Measurements from ENCODE around the gene SPOCK1. TPM values are rescaled to one million over a fixed set of nuclear protein-coding genes. Genes with fewer than 3 reads are reported as not detected.

The SPOCK1 gene
- total RNA-seq, 2 donors from 2014 or later: not detected

GRCh38 chr5:137385064-137385463 is 114.1 kb downstream of the SPOCK1 start:
- Mint-ChIP-seq H3K27ac (no peak overlapping the region), H3K4me3 (no peak overlapping the region), H3K36me3 (ENCODE audit: low read depth) (no peaks in the 10 kb centered on the region), H3K4me1 (no peaks in the 10 kb centered on the region), H3K9me3 (peaks cover 10% of the 10 kb centered on the region), H3K27me3 (peaks cover 5% of the 10 kb centered on the region)
- no peak for ATAC-seq (replicated peaks)

- Mint-ChIP-seq H3K9me3 (peaks cover 10% of the 10 kb centered on the region), H3K27me3 (peaks cover 5% of the 10 kb centered on the region), H3K4me1 (no peaks in the 10 kb centered on the region), H3K27ac (no peak overlapping the region), H3K36me3 (ENCODE audit: low read depth) (no peaks in the 10 kb centered on the region), H3K4me3 (no peak overlapping the region)
- no peak for ATAC-seq (replicated peaks)
These were observed 115.2 kb downstream of the SPOCK1 start for GRCh38 chr5:137383909-137384308.

GRCh38 chr5:137381555-137381954 is 117.6 kb downstream of the SPOCK1 start:
- ATAC-seq (replicated peaks): no peak
- no peaks in the 10 kb centered on the region for H3K4me1 Mint-ChIP-seq
- no peak overlapping the region for H3K4me3 Mint-ChIP-seq
- H3K9me3 Mint-ChIP-seq: peaks cover 10% of the 10 kb centered on the region
- peaks cover 5% of the 10 kb centered on the region for H3K27me3 Mint-ChIP-seq
- H3K27ac Mint-ChIP-seq: no peak overlapping the region
- no peaks in the 10 kb centered on the region for H3K36me3 Mint-ChIP-seq (ENCODE audit: low read depth)

GRCh38 chr5:137379555-137380286 is 119.4 kb downstream of the SPOCK1 start:
- peaks cover 10% of the 10 kb centered on the region for H3K9me3 Mint-ChIP-seq
- H3K27me3 Mint-ChIP-seq: peaks cover 5% of the 10 kb centered on the region
- no peak overlapping the region for H3K4me3 Mint-ChIP-seq
- no peaks in the 10 kb centered on the region for H3K36me3 Mint-ChIP-seq (ENCODE audit: low read depth)
- H3K4me1 Mint-ChIP-seq: no peaks in the 10 kb centered on the region
- H3K27ac Mint-ChIP-seq: no peak overlapping the region
- no peak for ATAC-seq (replicated peaks)

- Mint-ChIP-seq H3K36me3 (ENCODE audit: low read depth) (no peaks in the 10 kb centered on the region), H3K4me1 (no peaks in the 10 kb centered on the region), H3K4me3 (no peak overlapping the region), H3K9me3 (no peaks in the 10 kb centered on the region), H3K27ac (no peak overlapping the region), H3K27me3 (no peaks in the 10 kb centered on the region)
- no peak for ATAC-seq (replicated peaks)
These were observed 123.2 kb downstream of the SPOCK1 start for GRCh38 chr5:137375741-137376526.

GRCh38 chr5:137374110-137374714 is 124.9 kb downstream of the SPOCK1 start:
- H3K27ac Mint-ChIP-seq: no peak overlapping the region
- no peak overlapping the region for H3K4me3 Mint-ChIP-seq
- H3K27me3 Mint-ChIP-seq: peaks cover 2% of the 10 kb centered on the region
- ATAC-seq (replicated peaks): no peak
- H3K36me3 Mint-ChIP-seq (ENCODE audit: low read depth): no peaks in the 10 kb centered on the region
- no peaks in the 10 kb centered on the region for H3K4me1 Mint-ChIP-seq
- H3K9me3 Mint-ChIP-seq: no peaks in the 10 kb centered on the region

- no peak overlapping the region for H3K27ac Mint-ChIP-seq
- H3K27me3 Mint-ChIP-seq: peaks cover 7% of the 10 kb centered on the region
- H3K4me3 Mint-ChIP-seq: no peak overlapping the region
- H3K36me3 Mint-ChIP-seq (ENCODE audit: low read depth): no peaks in the 10 kb centered on the region
- H3K9me3 Mint-ChIP-seq: no peaks in the 10 kb centered on the region
- no peak for ATAC-seq (replicated peaks)
- H3K4me1 Mint-ChIP-seq: no peaks in the 10 kb centered on the region
These were observed 126.4 kb downstream of the SPOCK1 start for GRCh38 chr5:137372773-137373160.

GRCh38 chr5:137372016-137372772 is 126.9 kb downstream of the SPOCK1 start:
- no peak for ATAC-seq (replicated peaks)
- peaks cover 7% of the 10 kb centered on the region for H3K27me3 Mint-ChIP-seq
- no peaks in the 10 kb centered on the region for H3K36me3 Mint-ChIP-seq (ENCODE audit: low read depth)
- no peaks in the 10 kb centered on the region for H3K4me1 Mint-ChIP-seq
- H3K27ac Mint-ChIP-seq: no peak overlapping the region
- no peak overlapping the region for H3K4me3 Mint-ChIP-seq
- H3K9me3 Mint-ChIP-seq: no peaks in the 10 kb centered on the region

- H3K4me1 Mint-ChIP-seq: no peaks in the 10 kb centered on the region
- peaks cover 7% of the 10 kb centered on the region for H3K27me3 Mint-ChIP-seq
- no peak overlapping the region for H3K4me3 Mint-ChIP-seq
- H3K9me3 Mint-ChIP-seq: no peaks in the 10 kb centered on the region
- no peaks in the 10 kb centered on the region for H3K36me3 Mint-ChIP-seq (ENCODE audit: low read depth)
- H3K27ac Mint-ChIP-seq: no peak overlapping the region
- ATAC-seq (replicated peaks): no peak
These were observed 128.7 kb downstream of the SPOCK1 start for GRCh38 chr5:137370096-137371071.

- Mint-ChIP-seq H3K4me3 (no peak overlapping the region), H3K4me1 (no peaks in the 10 kb centered on the region), H3K27me3 (peaks cover 7% of the 10 kb centered on the region), H3K36me3 (ENCODE audit: low read depth) (no peaks in the 10 kb centered on the region), H3K9me3 (no peaks in the 10 kb centered on the region), H3K27ac (no peak overlapping the region)
- ATAC-seq (replicated peaks): no peak
These were observed 130.5 kb downstream of the SPOCK1 start for GRCh38 chr5:137368651-137369050.

GRCh38 chr5:137367951-137368350 is 131.2 kb downstream of the SPOCK1 start:
- Mint-ChIP-seq H3K9me3 (no peaks in the 10 kb centered on the region), H3K4me1 (no peaks in the 10 kb centered on the region), H3K27me3 (peaks cover 10% of the 10 kb centered on the region), H3K36me3 (ENCODE audit: low read depth) (no peaks in the 10 kb centered on the region), H3K4me3 (no peak overlapping the region), H3K27ac (no peak overlapping the region)
- ATAC-seq (replicated peaks): no peak

GRCh38 chr5:137366526-137366925 is 132.6 kb downstream of the SPOCK1 start:
- H3K4me3 Mint-ChIP-seq: no peak overlapping the region
- no peak for ATAC-seq (replicated peaks)
- H3K27ac Mint-ChIP-seq: no peak overlapping the region
- peaks cover 10% of the 10 kb centered on the region for H3K27me3 Mint-ChIP-seq
- no peaks in the 10 kb centered on the region for H3K4me1 Mint-ChIP-seq
- H3K9me3 Mint-ChIP-seq: no peaks in the 10 kb centered on the region
- no peaks in the 10 kb centered on the region for H3K36me3 Mint-ChIP-seq (ENCODE audit: low read depth)

- Mint-ChIP-seq H3K9me3 (no peaks in the 10 kb centered on the region), H3K27me3 (peaks cover 10% of the 10 kb centered on the region), H3K27ac (no peak overlapping the region), H3K4me1 (no peaks in the 10 kb centered on the region), H3K36me3 (ENCODE audit: low read depth) (no peaks in the 10 kb centered on the region), H3K4me3 (no peak overlapping the region)
- ATAC-seq (replicated peaks): no peak
These were observed 133.8 kb downstream of the SPOCK1 start for GRCh38 chr5:137365126-137365865.
